HG03103 (cell line): ENCODE measurements around the gene KTN1.

Experiments
- ATAC-seq: cut with Tn5 transposase; IDR thresholded peaks from one replicate; pipeline ENCODE4 v1.9.1; 2021; ENCODE audit warnings: low read depth; ENCODE audit not compliant: unreplicated experiment

KTN1 gene

GRCh38 chr14:55667801-55668200 is 87.8 kb downstream of the KTN1 start:
- ATAC-seq = no peak

DNA sequence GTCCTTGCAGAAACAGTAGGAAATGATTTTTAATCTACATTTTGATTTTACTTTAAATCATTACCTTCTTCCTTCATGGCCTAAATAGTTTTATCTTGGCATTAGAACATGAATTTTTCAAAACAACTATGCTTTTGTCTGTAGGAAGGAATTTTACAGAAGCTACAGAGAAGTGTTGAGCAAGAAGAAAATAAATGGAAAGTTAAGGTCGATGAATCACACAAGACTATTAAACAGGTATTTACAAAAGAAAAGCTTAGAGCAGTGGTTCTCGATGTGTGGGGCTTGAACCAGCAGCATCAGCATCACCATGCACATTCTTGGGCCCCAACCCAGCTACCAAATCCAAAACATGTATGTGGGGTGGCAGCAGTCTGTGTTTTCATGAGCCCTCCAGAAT is 91.6 kb downstream of the KTN1 start:
- ATAC-seq = no peak

DNA sequence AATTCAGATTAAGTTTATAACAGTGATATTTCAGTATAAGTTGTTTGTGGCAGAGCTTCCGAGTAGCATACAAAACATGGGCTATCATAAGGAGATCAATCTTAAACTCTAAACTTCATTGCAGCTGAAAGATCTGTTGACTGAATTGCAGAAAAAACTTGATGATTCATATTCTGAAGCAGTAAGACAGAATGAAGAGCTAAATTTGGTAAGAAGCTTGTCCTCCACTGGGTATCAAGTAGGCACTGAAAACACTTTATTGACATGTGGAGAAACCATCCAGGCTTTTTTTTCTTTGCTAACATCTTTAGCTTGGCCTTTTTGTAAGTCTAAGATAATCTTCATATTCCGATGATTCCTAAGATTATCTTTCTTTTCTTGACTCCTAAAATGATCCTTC is 93.0 kb downstream of the KTN1 start:
- ATAC-seq = no peak

- ATAC-seq = no peak
These were observed 101.1 kb downstream of the KTN1 start for GRCh38 chr14:55681096-55681495.

DNA sequence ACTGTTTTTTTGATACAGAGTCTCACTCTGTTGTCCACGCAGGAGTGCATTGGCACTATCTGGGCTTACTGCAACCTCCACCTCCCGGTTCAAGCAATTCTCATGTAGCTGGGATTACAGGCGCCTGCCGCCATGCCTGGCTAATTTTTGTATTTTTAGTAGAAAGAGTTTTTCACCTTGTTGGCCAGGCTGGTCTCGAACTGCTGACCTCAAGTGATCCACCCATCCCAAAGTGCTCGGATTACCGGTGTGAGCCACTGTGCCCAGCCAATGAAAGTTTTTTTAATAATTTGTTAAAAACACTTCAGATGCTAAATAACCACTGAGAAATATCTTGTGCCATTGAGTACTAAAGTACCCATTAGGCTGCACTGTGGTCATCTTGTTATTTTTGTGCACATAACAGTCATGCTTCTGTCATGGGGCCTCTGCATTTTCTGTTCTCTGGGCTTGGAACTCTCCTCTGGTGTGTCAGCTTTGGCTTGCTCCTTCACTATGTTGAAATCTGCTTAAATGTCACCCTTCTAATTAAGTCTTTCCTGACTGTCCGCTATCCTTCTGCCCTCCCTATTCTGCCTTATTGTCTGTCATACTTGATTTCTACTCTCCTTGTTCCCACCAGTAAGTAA is 105.1 kb downstream of the KTN1 start:
- ATAC-seq = no peak

DNA sequence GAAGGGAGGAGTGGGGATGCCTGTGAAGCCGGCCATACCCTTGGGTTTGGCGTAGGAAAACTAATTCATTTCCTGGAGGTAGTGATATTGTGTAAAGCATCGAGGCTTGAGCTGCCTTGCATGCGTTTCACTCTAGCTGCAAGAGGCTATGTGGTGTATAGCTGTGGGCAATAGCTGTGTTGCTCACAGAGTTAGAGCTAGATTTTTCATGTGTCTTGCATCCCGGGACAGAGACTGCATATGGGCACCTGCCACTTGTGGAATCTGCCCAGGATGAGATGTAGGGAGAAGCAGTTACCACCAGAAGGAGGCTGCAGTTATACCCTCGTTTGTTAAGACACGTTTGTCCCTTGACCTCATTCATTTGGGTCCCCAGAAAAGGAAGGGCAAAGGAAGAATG is 106.7 kb downstream of the KTN1 start:
- no peak for ATAC-seq

DNA sequence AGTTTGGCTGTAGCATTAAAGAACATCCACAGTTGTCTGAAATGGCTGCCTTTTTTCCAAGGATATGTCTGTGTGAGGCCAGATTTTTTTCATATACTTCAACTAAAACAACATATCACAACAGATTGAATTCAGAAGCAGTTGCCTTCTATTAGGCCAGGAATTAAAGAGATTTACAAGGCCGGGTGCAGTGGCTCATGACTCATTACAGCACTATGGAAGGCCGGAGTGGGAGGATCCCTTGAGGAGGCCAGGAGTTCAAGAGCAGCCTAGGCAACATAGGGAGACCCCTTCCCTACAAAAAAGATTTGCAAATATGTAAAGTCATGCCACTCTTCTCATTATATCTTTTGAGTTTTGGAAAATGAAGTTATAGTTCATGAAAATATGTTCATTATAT is 108.6 kb downstream of the KTN1 start:
- no peak for ATAC-seq

GRCh38 chr14:55689981-55690871 is 110.2 kb downstream of the KTN1 start:
- ATAC-seq = no peak

- no peak for ATAC-seq
These were observed 111.7 kb downstream of the KTN1 start for GRCh38 chr14:55691659-55692058.

- ATAC-seq = no peak
These were observed 113.9 kb downstream of the KTN1 start for GRCh38 chr14:55693904-55694303.

DNA sequence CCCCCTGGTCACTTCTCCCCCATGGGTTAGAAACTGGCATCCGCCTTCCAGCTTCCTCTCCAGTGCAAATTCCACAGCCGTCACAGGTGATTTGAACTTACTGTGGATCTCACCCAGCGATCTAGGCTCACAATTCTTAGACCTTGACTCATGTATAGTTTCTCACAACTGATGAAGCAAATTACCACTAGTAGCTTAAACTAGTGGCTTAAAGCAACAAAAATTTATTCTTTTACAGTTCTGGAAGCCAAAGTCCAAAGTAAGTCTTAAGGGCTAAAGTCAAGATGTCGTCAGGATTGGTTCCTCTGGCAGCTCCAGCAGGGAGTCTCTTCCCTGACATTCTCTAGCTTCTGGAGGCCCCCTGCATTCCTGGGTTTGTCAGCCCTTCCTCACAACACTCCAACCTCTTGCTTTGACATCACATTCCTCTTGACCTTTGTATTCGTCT is 117.4 kb downstream of the KTN1 start:
- no peak for ATAC-seq

GRCh38 chr14:55698051-55698450 is 118.0 kb downstream of the KTN1 start:
- ATAC-seq = no peak

DNA sequence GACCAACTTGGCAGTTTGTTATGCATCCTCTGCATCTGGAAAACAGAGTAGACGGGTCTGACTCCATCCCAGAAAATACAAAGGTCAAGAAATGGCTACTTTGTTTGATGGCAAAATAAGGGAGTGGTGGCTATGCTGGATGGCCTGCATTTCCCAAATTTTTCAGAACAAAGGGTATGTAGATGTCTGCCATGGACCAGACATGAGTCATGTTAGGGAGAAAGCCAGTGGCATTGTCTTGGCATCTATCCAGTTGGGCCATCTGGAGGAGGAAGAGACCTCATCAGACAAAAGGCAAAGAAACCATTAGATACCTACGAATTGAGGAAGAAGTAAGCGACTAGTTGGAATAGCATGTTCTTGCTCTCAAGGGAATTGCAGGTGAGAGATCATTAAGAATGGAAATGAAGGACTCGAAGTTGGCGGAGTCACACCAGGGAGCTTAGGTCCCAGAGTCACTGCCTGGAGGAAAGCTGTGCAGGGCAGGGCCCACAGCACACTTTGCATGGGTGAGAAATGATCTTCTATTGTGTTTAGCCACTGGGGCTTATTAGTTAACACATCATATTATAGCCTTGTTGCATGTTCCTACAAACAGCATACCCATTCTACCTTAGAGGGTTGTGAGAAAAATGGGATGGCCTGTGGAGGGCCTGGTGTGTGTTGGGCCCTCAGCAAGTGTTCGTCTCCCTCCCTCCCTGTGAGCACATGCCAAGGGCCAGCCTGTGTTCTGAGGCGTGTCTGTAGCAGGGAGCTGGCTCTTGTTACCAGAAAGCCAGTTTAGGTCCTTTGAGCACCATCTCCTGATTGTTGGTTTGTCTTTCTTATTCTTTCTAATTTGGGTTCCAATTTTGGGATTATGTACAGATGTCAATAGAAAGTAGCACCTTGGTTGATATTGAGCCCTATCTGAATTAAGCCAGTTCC is 119.4 kb downstream of the KTN1 start:
- ATAC-seq = no peak

DNA sequence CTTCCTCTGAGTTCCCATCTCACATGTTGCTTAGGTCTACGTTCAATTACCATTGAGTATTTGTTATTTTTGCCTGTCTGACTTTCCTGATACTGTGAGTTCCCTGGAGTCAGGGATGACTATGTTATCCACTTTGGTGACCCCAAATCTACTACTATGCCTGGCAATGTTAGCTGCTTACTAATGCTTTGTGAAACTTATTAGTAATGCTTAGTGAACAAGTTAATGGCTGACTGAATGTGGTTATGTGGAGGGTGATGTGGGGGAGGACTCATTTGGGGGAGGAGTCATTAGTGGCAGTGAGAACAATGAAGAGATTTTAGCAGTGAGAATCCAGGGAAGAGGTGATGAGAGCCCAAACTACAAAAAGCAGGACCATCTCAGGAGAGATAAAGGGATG is 121.6 kb downstream of the KTN1 start:
- ATAC-seq = peak; percentile 94

DNA sequence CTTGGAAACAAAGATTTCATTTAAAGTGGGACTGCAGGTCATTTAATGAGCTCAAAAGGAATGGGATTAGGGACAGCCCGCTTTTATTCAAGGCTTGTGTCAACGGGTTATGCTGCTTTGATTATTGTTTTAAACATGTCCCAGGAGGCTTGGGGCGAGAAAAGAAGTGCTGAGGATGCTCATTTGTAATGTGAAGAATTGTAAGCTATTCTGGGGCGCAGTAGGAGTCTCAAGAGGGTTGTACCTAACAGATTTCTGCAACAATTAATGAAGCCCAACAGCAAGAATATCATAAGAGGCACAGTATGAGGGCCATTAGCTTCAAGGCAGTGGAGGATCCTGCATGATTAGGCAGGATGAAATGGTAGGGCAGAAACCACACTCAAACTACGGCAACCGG is 122.5 kb downstream of the KTN1 start:
- no peak for ATAC-seq

GRCh38 chr14:55704654-55705053 is 124.6 kb downstream of the KTN1 start:
- no peak for ATAC-seq

- ATAC-seq = no peak
These were observed 125.8 kb downstream of the KTN1 start for GRCh38 chr14:55705651-55706364.

GRCh38 chr14:55706365-55706684 is 126.3 kb downstream of the KTN1 start:
- no peak for ATAC-seq

DNA sequence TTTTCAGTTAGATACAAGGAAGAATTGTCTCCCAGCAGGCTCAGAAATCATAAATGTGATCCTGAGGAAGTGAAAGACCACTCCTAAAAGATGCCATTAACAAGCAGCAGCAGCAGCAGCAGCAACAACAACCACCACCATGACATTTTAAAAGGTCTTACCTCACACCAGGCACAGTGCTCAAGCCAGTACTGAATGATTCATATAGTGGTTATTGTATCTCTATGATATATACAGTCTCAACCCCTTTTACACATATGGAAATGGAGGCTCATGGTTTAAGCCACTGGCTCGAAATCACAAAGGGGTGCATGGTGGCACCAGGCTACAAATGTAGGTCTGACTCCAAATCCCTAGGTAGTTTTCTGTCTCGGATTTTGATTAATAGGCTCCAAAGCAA is 126.9 kb downstream of the KTN1 start:
- ATAC-seq = no peak

DNA sequence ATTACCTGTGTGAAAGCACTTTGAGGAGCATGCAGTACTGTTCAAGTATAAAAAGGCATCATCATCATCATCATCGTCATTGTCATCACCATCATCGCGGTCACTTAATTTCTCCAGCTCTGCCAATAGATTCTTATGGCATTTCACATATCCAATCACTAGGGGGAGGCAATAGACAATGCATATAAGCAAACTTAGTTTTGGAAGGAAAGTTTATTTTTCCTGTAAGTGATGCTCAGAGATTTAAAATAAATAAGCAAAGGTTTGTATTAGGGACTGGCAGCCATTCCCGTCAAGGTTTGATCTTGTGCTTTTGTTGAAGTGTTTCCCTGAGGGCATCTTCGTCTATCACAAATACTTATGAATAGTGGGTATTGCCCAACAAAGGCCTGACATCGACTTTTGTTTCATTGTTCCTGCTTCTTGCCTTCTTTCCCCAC is 127.4 kb downstream of the KTN1 start:
- ATAC-seq = no peak
